ENCODE data around the gene VPS45.
A peak's percentile ranks its signal among the peaks of the same experiment; 100 is the strongest.
"Not testable (repeated sequence)": the region's sequence is repeated elsewhere in the genome, so short reads cannot be mapped to it uniquely, and the experiment has no call there.

Gene VPS45

GRCh38 chr1:150162862-150163706 is 95.5 kb downstream of the VPS45 start:
- DNase-seq: peak; percentile 89

GRCh38 chr1:150164224-150164623 is 96.6 kb downstream of the VPS45 start:
- DNase-seq: no peak

DNA sequence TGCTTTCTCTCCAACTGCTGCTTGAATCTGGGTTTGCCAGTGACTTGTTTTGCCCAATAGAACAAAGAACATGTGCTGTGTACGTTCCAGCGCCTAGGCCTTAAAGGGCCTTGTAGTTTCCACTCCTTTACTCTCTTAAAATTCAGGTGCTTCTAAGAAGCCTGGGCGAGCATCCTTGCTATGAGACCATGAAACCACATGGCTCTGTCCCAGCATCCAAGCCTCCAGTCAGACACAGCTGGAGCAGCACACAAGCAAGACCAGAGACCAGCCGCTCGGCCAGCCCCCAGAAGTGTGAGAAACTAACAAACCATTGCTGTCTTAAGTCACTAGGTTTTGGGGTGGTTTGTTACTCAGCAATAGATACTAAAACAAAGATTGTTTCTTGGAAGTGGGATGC is 97.2 kb downstream of the VPS45 start:
- no peak for DNase-seq

DNA sequence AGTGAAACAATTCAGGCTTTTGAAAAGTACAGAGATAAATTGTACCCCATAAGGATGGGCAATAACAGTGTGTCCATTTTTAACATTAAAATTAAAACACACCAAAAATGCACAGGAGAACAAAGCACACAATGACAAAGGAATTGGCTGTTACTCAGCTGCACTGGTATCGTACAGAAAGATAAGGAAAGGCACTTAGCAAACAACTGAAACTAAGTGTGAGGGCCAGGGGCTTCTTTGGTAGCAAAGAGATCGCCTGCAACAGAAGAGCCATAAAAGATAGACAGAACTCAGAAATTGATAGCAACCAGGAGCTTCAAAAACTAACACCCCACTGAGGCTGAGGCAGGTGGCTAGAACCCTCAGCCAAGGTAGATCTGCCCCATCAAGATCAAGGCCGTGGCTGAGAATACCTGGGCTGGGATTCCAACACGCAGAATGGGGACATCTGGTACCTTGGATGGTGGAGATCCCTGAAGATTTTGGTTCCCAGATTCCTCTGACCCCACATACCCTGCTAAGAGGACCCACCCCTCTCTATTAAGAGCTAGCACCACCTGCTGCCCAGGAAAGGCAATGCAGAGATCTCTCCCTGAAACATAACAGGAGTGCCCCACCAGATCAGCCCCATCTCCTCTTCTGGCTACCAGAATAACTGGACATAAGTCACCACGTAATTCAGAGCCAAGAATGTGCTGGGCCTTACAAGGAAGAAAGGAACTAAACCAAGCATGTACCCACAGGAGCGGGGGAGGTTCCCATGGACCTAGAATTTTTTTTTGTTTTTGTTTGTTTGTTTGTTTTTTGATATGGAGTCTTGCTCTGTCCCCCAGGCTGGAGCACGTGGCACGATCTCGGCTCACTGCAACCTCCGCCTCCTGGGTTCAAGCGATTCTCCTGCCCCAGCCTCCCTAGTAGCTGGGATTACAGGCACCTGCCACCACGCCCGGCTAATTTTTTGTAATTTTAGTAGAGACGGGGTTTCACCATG is 98.3 kb downstream of the VPS45 start:
- peak; percentile 45 for DNase-seq

DNA sequence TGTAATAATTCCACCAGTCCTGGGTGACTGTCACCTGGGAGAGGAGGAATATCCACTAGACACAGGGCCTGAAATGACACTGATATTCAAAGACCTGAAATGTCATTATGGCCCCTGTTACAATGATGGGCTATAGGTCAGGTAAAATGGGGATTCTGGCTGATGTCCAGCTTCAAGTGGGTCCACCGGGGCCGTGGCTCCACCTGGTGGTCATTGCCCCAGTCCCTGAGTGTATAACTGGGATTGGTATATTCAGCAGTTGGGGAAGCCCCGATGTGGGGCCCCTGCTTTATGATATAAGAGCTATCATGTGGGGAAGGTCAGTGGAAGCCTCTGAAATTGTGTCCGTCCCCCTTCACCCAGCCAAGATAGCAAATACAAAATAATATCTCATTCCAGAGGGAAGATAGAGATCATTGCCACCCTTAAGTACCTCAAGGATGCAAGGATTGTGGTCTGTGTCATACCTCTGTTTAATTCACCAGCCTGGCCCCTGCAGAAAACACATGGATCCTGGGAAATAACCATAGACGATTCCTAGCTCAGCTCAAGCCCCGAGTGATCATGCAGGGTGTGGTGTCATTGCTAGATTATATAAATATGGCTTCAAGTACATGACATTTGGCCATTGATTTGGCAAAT is 101.5 kb downstream of the VPS45 start:
- peak; percentile 63 for DNase-seq

DNA sequence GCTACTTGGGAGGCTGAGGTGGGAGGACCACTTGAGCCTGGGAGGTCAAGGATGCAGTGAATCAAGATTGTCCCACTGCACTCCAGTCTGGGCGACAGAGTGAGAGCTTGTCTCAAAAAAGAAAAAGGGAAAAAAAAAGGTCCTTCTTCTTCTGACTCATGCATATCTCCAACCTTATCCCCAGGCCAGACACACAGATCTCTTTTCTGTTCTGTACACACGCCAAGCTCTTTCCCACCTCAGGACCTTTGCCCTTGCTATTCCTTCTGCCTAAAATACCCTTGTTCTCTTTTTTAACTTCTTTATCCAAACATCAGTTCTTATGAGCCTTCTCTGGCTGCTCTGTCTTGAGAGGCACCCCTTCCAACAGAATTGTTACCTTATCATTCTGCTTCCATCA is 104.2 kb downstream of the VPS45 start:
- no peak for DNase-seq

DNA sequence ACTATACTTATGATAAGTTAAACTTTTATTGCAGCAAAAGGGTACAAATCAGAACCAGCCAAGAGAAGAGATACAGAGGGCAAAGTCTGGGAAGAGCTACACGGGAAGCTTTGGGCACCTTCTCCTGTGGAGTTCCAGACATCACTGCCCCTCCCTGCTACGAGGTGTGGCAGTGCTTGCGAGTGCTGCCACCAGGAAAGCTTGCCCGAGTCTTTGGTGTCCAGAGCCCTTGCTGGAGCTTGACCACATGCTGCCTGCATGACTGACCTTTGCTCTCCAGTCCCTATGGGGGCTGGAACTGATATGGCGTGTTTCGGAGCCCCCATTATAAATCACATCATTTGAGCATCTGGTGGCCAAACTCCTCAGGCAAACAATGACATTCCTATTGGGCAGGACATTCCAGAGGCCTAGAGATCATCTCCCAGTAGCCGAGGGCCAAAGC is 105.6 kb downstream of the VPS45 start:
- DNase-seq: no peak

DNA sequence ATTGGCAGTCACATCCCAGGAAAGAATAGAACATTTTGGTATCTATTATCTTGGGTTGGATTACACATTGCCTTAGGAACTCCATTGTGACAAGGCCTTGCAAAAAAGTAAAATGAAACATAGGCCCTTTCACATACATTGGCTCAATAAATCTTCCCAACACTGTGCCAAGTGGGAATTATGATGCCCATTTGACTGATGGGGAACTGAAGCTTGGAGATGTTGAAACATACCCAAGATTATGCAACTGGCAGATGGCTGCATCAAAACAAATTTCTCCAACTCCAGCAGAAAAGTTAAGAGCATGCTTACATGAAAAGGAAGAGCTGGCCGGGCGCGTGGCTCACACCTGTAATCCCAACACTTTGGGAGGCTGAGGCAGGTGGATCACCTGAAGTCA is 109.0 kb downstream of the VPS45 start:
- no peak for DNase-seq

DNA sequence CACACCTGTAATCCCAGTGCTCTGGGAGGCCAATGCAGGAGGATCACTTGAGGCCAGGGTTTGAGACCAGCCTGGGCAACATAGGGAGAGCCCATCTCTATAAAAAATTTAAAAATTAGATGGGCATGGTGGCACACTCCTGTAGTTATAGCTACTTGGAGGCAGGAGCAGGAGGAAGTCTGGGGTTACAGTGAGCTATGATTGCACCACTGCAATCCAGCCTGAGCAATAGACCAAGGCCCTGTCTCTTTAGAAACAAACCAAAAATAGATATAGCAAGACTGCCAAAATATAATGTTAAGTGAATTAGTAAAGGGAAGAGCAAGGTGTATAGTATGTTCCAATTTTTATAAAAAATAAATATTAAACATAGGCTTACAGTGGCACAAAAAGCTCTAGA is 111.0 kb downstream of the VPS45 start:
- DNase-seq: no peak

DNA sequence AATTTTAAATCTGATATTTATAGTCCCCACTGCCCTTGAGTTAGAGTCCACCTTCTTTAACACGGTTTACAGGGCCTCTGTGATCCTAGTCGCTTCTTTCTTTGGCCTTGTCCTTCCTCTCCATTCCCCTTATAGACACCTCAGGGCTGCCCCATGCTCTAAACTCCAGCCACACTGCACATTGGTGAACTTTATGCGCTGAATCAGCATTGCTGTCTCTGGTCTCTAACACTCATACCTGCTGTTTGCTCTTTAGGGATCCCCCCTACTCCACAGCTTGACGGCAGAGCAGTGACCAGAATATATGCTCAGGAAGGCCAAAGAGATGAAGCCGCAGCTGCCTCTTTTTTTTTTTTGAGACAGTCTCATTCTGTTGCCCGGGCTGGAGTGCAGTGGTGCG is 112.3 kb downstream of the VPS45 start:
- no peak for DNase-seq

GRCh38 chr1:150180474-150180873 is 112.9 kb downstream of the VPS45 start:
- no peak for DNase-seq

DNA sequence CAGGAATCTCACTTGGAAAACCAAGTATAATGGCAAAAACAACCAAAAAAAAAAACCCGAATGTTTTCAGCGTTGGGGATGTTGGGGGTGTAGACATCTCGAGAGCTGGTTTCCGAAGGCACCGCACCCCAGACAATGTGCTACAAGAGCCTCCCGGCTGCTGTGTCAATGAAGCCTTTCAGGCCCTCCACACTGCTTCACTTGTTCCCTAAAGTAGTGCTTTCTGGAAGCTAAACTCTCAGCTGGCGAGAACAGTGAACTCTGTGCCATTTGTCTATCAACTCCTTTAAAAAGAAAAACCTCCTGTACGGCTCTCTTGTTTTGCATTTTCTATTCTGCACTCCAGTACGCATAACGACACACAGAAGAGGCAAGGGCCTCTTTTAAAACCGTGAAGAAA is 114.7 kb downstream of the VPS45 start:
- no peak for DNase-seq

GRCh38 chr1:150183061-150183460 is 115.5 kb downstream of the VPS45 start:
- DNase-seq: no peak

DNA sequence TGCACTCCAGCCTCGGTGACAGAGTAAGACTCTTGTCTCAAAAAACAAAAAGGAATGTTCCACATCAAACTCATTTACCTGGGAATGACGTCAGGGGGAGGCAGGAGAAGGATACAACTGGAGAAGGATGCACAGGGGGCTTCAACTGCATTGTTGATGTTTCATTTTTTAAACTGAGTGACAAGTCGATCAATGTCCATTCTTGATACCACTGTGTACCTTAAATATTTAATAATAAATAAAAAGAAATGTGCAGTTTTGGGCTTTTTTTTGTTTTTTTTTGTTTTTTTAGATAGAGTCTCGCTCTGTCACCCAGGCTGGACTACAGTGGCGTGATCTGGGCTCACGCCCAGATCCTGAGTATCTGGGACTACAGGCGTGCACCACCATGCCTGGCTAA is 117.9 kb downstream of the VPS45 start:
- DNase-seq: no peak

DNA sequence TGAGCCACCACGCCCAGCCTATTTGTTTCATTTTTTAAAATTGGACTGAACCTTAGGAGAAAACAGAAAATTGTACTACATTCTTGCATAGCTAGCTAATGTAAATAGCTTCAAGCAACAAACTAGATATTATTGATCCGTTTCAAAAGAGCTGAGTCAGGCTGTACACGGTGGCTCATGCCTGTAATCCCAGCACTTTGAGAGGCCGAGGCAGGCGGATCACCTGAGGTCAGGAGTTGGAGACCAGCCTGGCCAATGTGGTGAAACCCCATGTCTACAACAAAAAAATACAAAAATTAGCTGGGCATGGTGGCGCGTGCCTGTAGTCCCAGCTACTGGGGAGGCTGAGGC is 118.8 kb downstream of the VPS45 start:
- not testable (repeated sequence) for DNase-seq

DNA sequence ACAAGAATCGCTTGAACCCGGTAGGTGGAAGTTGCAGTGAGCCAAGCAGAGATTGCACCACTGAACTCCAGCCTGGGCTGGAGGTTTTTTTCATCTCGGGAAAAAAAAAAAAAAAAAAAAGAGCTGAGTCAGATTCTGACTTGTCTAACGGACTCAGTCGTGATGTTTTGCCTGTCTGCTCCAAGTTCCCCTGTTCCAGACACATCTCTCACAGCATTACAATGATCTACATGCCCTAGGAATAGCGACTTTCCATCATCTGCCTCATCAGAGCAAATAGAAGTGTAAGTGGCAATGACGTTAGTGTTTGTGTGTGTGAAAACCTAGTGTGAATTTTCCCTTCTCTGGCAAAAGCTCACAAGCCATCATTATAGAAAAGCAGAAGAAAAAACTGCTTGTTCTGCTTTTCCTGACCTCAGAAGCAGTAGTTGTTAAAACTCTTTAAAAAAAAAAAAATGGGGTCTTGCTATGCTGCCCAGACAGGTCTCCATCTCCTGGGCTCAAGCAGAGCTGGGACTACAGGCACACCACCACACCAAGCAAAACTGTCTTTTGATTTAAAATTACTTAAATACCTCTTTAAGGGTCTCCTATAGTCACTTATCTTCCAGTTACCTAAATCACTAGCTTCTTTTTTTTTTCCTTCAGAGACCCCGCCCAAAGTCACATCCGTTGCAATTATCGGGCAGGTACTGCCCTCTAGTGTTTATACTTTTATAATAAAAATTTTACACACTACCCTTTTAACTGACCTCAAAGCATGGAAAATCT is 119.4 kb downstream of the VPS45 start:
- peak; percentile 48 for DNase-seq

DNA sequence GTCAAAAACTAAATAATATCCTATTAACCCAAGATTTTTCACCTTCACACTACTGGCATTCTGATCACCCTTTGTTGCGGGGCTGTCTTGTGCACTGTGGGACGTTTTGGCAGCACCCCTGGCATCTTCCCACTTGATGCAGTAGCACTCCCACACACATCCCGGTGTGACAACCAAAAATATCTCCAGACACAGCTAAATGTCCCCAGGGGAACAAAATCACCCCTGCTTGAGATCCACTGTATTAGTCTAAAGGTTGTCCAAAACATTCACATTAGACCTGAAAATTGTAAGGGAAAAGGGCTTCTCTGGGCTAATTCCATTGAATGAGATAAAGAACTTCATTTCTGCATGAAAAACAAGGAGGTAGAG is 120.0 kb downstream of the VPS45 start:
- no peak for DNase-seq

DNA sequence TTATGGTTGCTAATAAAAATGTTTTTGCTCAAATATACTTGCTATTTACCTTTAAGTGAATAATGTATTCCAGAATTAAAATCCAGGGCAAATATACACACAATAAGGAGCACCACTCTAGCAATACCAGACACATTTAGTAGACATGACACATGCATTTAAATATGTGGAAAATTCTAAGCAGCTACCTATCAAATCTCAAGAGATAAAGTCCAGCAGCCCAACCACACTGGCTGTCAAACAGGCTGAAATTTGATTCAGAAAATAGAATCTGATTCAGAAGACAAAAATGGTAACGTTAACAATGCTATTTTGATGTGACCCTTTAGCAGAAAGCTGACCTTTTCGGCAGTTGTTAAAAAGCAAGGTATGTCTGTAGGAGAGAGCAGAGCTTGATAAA is 124.4 kb downstream of the VPS45 start:
- DNase-seq: no peak

DNA sequence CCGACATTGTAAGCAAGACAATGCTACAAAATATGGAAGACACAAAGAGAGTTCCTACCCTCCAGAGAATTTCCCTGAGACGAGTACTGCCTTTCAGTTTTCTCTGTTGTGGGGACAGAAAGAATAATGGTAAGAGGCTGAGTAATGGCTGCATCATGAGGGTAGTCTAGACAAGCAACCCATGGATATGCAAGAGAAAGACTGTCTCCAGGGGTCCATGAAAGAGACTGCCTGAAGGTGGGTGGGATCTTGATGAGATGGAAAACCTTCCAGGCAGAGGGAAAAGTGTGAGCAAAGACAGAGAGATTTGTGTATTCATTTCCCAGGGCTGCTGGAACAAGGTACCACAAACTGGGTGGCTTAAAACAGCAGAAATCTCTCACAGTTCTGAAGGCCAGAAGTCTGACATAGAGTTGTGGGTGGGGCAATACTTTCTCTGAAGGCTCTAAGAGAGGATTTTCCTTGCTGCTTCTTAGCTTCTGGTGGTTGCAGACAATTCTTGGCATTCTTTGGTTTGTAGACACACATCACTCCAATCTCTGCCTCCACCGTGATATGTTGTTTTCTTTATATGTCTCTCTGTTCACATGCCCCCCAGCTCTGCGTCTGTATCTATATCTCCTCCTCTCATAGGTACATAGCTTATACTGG is 126.9 kb downstream of the VPS45 start:
- DNase-seq: no peak
